GM10266 (cell line): ENCODE measurements around the gene CDS1.

ENCODE experiments used
- DNase-seq: peaks from one replicate; pipeline ENCODE4 v3.0.0; 2012; ENCODE audit errors: extremely low spot score
- TF ChIP-seq, protein P1 (sequence below): IDR thresholded peaks from 2 replicates; pipeline ENCODE4 v1.5.1; 2012; ENCODE audit warnings: mild to moderate bottlenecking, low read depth; ENCODE audit not compliant: control insufficient read depth, insufficient read depth; ENCODE audit errors: missing control alignments

Gene CDS1

DNA sequence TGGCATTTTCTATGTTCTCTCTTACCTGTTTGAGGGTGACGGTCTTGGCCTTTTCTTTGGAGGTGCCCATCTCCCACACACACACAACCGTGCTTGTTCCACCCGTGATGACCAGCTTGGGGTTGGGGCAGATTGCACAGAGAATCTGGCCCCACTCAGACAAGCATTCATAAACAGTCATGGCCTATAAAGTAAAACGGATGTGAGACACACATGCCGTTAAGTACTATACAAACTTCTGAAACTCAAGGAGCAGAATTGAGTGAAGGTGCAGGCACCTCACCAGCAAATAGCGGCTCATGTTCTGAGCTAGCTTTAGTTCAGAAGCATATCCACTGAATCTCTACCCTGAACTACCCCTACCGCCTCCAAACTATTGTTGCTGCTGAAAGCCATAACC lies 107.6 kb downstream of the CDS1 start:
- no peak for DNase-seq

GRCh38 chr4:84691170-84691691 lies 108.3 kb downstream of the CDS1 start:
- no peak for DNase-seq
- TF ChIP-seq, protein P1, sequence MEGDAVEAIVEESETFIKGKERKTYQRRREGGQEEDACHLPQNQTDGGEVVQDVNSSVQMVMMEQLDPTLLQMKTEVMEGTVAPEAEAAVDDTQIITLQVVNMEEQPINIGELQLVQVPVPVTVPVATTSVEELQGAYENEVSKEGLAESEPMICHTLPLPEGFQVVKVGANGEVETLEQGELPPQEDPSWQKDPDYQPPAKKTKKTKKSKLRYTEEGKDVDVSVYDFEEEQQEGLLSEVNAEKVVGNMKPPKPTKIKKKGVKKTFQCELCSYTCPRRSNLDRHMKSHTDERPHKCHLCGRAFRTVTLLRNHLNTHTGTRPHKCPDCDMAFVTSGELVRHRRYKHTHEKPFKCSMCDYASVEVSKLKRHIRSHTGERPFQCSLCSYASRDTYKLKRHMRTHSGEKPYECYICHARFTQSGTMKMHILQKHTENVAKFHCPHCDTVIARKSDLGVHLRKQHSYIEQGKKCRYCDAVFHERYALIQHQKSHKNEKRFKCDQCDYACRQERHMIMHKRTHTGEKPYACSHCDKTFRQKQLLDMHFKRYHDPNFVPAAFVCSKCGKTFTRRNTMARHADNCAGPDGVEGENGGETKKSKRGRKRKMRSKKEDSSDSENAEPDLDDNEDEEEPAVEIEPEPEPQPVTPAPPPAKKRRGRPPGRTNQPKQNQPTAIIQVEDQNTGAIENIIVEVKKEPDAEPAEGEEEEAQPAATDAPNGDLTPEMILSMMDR, result no peak

More for the DNA sequence above, 107.6 kb downstream of the CDS1 start:
- TF ChIP-seq, protein P1, result no peak

GRCh38 chr4:84691800-84692199 lies 108.9 kb downstream of the CDS1 start:
- DNase-seq, result no peak
- TF ChIP-seq, protein P1, result no peak

GRCh38 chr4:84697159-84697558 lies 114.2 kb downstream of the CDS1 start:
- TF ChIP-seq, protein P1, result no peak
- DNase-seq, result no peak

DNA sequence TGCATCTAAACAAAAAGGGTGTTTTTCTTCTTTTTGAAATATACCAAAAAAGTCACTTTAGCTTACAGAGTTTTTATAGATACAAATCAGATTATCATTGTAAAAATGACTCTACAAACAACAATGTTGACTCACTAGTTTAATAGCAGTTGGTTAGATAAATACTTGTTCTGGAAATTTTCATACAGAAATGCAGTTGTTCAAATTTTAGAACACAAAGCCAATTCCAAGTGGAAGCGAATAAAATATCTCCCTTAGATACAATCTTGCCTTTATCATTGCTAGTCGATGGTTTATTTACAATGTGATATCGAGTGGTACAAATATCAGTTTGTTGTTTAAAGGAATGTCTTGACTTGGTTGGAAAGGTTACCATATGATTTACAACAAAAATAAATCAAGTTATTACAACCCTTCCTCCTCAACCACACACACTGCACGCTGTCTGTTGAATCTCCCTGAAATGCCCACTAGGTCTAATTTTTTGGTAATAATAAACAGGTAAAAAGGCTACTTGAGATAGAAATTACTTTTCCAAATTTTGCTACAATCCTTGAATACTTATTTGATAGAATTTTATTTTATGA lies 114.8 kb downstream of the CDS1 start:
- no peak for DNase-seq
- TF ChIP-seq, protein P1, result no peak

DNA sequence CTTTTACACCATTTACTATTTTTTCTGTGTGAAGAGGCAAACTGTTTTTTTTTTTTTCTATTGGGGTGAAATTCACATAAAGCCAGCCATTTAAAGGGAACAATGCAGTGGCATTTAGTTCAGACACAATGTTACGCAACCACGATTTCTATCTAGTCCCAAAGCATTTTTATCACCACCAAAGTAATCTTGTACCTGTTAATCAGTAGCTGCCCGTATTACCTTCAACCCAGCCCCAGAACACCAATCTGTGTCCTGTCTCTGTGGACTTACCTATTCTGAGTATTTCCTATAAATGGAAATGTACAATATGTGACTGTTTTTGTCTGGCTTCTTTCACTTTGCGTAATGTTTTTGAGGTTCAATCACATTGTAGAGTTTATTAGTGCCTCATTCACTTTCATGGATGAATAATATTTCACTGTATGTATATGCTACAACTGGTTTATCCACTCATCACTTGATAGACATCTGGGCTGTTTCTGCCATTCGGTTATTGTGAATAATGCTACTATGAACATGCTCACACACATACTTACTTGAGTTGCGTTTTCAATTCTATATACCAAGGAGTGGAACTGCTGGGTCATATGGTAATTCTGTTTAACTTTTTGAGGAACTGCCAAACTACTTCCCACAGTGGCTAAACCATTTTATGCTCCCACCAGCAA lies 116.2 kb downstream of the CDS1 start:
- no peak for DNase-seq
- TF ChIP-seq, protein P1, result no peak
